GM18502 (cell line): Measurements from ENCODE around the gene PLXNC1.

Experiments
- ATAC-seq: cut with Tn5 transposase; IDR thresholded peaks from one replicate; pipeline ENCODE4 v1.9.1; 2021; ENCODE audit warnings: mild to moderate bottlenecking; ENCODE audit not compliant: unreplicated experiment, poor library complexity

The PLXNC1 gene

GRCh38 chr12:94133964-94134795, 14.2 kb upstream of the PLXNC1 start:
- ATAC-seq = peak; percentile 54

- no peak for ATAC-seq
These were observed 12.5 kb upstream of the PLXNC1 start for GRCh38 chr12:94135896-94136295.

- no peak for ATAC-seq
These were observed 8.6 kb upstream of the PLXNC1 start for GRCh38 chr12:94139816-94140215.

DNA sequence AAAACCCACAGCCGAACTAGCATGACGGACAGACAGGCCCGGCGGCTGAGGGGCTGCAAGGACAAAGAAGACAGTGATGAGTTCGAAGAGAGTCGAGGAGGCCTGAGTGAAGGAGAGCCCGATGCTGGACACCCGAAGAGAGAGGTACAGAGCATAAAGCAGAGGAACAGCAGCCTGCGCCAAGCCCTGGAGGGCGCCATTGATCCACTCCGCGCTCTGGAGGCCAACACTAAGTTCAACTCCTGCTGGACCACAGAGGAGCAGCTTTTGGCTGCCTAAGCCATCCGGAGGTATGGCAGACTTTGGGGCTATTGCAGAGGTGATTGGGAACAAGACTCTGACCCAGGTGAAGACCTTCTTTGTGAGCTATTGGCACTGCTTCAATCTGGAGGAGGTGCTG, 7.8 kb upstream of the PLXNC1 start:
- no peak for ATAC-seq

DNA sequence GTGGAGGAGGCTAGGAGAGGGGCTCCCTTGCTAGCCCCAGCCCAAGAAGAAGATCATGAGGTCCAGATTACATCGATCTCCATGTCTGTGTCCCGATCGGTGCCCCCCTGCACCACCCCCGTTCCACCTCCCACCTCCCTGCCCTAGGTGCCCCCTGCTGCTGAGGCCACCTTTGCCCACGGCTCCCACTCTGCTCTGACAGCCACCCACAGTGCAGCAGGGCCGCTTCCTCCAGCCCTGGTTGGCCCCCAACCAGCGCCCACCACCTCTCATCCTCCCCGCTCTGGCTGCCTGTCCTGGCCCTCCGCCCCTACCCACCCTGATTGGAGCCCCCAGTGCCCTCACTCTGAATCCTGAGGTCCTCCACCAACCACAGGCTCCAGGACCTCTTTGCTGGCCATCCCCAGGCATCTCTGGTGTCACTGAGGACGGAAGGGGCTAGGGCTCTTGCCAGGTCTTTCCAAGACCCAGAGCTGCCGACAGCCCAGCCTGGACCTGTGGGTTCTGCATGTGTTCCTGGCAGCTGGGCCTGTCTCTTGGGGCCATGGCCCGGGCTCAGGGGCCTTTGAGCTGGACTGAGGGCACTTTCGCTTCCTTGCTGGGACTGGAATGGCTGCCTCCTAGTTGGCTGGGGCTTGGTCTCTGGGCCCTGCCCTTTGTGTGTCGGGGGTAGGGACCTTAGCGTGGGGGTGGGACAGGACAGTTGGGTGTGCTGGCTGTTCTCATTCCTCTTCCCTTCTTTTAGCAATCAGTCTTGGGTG, 7.2 kb upstream of the PLXNC1 start:
- ATAC-seq = no peak

DNA sequence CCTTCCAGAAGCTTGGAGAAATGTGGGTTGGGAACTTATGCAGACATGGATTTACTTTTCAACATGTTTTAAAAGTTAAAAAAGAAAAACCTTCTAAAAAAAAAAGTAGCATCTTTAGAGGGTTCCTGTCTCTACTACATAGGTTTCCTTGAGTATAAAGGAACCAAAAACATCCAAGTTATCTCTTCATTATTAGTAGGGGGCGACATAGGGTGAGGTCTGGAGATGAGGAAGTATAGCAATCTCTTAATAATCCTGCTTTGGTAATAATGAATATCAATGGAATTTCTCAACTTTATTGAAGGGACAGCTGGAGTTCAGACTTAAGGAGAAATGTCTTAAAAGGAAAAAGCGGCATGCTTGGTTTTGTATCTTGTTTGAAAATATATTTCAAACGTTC, 6.5 kb upstream of the PLXNC1 start:
- ATAC-seq = no peak

- no peak for ATAC-seq
These were observed 4.9 kb upstream of the PLXNC1 start for GRCh38 chr12:94143438-94143837.

- no peak for ATAC-seq
These were observed 4.4 kb upstream of the PLXNC1 start for GRCh38 chr12:94143951-94144350.

DNA sequence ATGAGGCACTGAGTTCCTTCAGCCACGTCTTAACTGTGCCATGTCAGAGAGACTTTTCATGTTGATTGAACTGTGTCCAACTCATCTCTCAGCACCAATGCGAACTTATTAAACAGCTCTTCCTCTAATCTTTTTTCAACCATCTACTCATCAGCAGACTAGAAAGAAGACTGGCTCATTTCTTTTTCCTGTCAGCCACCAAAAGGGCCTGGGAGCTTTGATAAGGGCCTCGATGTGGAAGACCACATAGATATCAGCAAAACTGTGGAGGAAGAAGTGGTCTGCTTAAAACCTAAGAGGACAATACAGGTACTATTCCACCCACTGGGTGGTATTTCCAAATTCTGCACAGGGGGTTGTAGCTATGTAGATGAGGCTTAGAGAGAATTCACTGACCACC, 3.6 kb upstream of the PLXNC1 start:
- no peak for ATAC-seq

GRCh38 chr12:94145191-94145983, 3.0 kb upstream of the PLXNC1 start:
- no peak for ATAC-seq

GRCh38 chr12:94146166-94146936, 2.0 kb upstream of the PLXNC1 start:
- no peak for ATAC-seq

DNA sequence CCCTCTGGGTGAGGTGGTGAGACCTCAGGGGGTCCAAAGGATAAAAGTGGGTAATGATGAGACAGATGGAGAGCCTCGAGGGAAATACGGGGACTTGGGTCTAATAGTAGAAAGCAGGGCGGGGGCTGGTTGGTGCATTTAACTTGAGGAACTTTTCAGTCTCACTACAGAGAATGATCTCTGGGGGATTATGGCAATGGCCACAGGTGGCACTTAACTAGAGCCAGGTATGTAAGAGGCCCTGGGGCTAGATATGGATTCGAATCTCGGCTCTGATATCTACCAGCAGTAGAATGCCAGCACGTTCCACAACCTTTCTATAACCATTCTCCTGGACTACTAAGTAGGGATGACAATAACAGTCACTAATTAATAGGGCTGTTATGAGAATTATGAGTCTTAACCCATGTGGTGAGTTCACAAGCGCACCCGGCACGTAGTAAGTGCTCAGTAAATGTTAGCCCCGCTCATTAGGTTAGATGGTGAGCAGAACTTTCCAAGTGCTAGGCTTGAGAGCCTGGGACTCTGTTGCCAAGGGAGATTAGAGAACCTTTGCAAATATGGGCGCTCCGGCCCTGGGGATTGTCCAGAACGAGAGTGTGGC, 888 bp upstream of the PLXNC1 start:
- no peak for ATAC-seq

DNA sequence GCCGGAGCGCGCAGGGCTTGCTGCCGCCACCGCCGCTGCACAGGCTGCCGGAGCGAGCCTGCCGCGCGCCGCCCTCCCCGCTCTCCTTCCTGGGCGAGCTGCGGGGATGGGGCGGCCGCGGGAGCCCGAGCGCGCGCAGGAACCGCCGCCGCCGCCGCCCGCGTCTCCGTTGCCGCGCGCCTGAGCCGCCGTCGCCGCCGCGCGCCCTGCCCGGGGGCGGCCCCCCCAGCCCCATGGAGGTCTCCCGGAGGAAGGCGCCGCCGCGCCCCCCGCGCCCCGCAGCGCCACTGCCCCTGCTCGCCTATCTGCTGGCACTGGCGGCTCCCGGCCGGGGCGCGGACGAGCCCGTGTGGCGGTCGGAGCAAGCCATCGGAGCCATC, 352 bp downstream of the PLXNC1 start:
- ATAC-seq = peak; percentile 26

DNA sequence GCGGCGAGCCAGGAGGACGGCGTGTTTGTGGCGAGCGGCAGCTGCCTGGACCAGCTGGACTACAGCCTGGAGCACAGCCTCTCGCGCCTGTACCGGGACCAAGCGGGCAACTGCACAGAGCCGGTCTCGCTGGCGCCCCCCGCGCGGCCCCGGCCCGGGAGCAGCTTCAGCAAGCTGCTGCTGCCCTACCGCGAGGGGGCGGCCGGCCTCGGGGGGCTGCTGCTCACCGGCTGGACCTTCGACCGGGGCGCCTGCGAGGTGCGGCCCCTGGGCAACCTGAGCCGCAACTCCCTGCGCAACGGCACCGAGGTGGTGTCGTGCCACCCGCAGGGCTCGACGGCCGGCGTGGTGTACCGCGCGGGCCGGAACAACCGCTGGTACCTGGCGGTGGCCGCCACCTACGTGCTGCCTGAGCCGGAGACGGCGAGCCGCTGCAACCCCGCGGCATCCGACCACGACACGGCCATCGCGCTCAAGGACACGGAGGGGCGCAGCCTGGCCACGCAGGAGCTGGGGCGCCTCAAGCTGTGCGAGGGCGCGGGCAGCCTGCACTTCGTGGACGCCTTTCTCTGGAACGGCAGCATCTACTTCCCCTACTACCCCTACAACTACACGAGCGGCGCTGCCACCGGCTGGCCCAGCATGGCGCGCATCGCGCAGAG, 873 bp downstream of the PLXNC1 start:
- ATAC-seq = peak; percentile 38

DNA sequence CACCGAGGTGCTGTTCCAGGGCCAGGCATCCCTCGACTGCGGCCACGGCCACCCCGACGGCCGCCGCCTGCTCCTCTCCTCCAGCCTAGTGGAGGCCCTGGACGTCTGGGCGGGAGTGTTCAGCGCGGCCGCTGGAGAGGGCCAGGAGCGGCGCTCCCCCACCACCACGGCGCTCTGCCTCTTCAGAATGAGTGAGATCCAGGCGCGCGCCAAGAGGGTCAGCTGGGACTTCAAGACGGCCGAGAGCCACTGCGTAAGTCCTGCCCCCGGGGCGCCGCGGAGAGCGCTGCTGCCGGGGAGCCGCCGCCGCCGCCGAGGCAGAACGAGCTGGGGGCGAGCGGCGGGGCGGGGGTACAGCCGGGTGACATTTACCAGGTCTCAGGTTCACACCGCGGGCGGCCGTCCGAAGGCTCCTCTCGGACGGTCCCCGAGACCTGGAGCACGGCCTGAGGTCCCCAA, 1.4 kb downstream of the PLXNC1 start:
- ATAC-seq = peak; percentile 0

DNA sequence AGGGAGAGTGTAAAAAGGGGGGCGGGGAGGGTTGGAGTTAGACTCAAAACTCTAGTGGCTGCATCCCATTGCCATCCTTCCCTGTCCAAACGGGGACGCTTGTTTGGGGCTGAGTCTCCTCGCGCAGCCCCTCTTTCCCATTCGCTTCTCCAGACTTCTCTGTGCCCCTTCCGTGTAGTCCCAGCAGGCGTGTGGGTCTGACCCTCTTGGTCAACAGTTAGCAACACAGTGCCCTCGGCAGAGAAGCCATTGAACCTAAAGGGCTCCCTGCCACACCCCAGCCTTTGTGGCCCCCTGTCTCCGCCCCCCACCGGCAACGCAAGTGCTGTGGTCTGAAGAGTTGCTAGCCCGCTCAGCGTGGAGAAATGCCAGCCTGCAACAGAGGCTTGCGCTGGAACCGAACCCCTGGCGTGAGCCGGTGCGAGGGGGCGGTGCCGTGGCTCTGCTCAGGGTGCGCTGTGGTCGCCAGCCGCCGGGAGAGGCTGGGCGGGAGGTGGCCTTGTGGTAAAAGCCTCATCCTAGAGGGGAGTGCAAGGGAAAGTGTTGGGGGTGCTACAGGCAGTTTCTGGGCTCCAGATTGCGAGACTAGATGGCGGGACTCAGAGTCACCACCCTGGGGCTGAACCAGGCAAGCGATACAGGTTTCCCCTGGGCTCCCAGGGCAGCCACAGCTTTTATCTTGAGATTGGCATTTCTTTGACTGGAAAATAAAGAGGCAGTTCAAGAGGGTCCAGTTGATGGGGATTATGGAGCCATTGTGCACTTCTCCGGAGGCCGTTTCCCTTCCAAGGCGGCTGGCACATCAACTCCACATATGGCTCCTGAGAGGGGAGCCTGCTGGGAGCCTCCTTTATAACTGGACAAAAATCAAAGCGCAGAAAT, 2.1 kb downstream of the PLXNC1 start:
- no peak for ATAC-seq

GRCh38 chr12:94151582-94151981, 3.2 kb downstream of the PLXNC1 start:
- no peak for ATAC-seq
